ENCODE results near the gene NCK1. TPM values are rescaled to one million over a fixed set of nuclear protein-coding genes. Genes with fewer than 3 reads are reported as not detected.
"Not testable (repeated sequence)": the region's sequence is repeated elsewhere in the genome, so short reads cannot be mapped to it uniquely, and the experiment has no call there.

Gene NCK1
- polyA plus RNA-seq, 2 donors: 23.3 to 37.0 TPM

DNA sequence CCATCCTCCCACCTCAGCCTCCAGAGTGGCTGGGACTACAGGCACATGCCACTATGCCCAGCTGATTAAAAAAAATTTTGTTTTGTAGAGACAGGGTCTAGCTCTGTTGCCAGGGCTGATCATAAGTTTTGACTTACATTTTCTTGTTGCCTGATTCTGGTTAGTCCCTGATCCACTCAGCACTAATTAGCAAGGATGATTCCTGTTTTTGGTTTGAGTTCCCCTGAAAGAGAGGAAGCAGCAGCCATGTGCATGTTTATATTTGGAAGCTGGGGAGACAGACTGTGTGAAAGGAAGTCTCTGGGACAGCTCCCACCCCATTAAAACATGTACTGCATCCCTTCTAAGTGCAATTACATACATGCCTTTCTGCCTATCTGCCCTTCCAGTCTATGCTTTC is 3.6 kb upstream of the NCK1 start:
- Histone ChIP-seq H3K9me3 (ENCODE audit: control insufficient read depth in 2 of 2, insufficient read depth in 1 of 2, low read depth in 1 of 2, low read length in 1 of 2) (no peaks in the 10 kb centered on the region), H3K4me3 (ENCODE audit: low read depth in 1 of 2, low read length in 2 of 2) (no peak overlapping the region), H3K4me1 (ENCODE audit: control insufficient read depth in 2 of 2, insufficient read depth in 2 of 2, low read length in 1 of 2) (peaks cover 0 to 3% of the 10 kb centered on the region in 2 donors), H3K27ac (ENCODE audit: low read depth in 2 of 2, low read length in 1 of 2) (no peak overlapping the region), H3K27me3 (ENCODE audit: control insufficient read depth in 1 of 2, insufficient read depth in 2 of 2, low read length in 2 of 2) (no peaks in the 10 kb centered on the region), H3K36me3 (ENCODE audit: control insufficient read depth in 2 of 2, insufficient read depth in 2 of 2, low read length in 1 of 2) (no peaks in the 10 kb centered on the region)

DNA sequence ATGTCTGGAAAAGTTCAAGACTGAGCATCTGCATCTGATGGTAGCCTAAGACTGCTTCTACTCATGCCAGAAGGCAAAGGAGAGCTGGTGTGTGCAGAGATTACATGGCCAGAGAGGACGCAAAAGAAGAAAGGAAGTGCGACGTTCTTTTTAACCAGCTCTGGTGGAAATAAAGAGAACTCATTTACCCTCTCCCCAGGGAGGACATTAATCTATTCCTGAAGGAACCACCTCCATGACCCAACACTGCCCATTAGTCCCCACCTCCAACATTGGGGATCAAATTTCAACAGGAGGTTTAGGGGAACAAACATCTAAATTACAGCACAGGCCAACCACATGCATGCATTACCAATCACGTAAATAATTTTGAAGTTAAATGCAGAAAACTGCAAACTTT is 1.5 kb upstream of the NCK1 start:
- H3K4me1 ChIP-seq (ENCODE audit: control insufficient read depth in 2 of 2, insufficient read depth in 2 of 2, low read length in 1 of 2): peaks cover 0 to 3% of the 10 kb centered on the region in 2 donors
- WGBS, 2 donors: 62 to 71% methylated on average over 4 of the region's 4 CpGs
- no peaks in the 10 kb centered on the region for H3K9me3 ChIP-seq (ENCODE audit: control insufficient read depth in 2 of 2, insufficient read depth in 1 of 2, low read depth in 1 of 2, low read length in 1 of 2)
- no peaks in the 10 kb centered on the region for H3K36me3 ChIP-seq (ENCODE audit: control insufficient read depth in 2 of 2, insufficient read depth in 2 of 2, low read length in 1 of 2)
- H3K27ac ChIP-seq (ENCODE audit: low read depth in 2 of 2, low read length in 1 of 2): no peak overlapping the region
- no peak overlapping the region for H3K4me3 ChIP-seq (ENCODE audit: low read depth in 1 of 2, low read length in 2 of 2)
- H3K27me3 ChIP-seq (ENCODE audit: control insufficient read depth in 1 of 2, insufficient read depth in 2 of 2, low read length in 2 of 2): no peaks in the 10 kb centered on the region

DNA sequence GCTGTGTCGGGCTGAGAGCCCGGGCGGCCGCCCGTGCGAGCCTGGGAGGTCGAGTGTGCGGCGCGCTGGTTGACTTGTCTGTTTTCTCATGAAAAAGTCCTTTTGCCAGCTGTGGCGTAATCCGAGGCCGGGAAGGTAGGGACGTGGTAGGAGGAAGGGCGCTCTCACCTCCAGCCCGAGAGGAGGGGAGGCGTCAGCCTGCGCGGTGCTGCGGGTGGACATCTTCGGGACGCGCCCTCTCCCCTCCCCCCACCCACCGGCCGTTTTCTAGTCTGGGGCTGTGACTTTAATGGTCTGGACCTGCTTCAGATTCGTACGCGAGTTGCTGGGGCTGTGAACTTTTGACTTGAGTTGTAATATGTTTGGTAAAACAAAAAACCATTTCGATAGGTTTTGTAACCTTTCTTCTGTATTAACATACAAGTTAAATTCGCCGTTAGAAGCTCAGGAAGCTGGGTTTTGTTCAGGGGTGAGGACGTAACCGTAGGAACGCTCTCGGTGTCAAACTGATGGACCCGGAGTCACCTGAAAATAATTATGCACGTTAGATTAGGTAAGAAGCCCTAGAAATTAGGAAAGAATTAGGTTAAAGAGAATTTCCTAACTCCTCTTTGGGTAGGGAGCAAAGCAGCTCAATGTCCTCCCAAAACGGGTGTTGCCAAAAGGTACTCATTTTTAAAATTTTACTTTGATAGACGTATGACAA is 762 bp downstream of the NCK1 start:
- no peaks in the 10 kb centered on the region for H3K9me3 ChIP-seq (ENCODE audit: control insufficient read depth in 2 of 2, insufficient read depth in 1 of 2, low read depth in 1 of 2, low read length in 1 of 2)
- H3K36me3 ChIP-seq (ENCODE audit: control insufficient read depth in 2 of 2, insufficient read depth in 2 of 2, low read length in 1 of 2): no peaks in the 10 kb centered on the region
- H3K27ac ChIP-seq (ENCODE audit: low read depth in 2 of 2, low read length in 1 of 2): peak overlapping the region; percentile 83 to 97
- WGBS, 2 donors: 0% methylated on average over 35 to 39 of the region's 39 CpGs
- H3K27me3 ChIP-seq (ENCODE audit: control insufficient read depth in 1 of 2, insufficient read depth in 2 of 2, low read length in 2 of 2): no peaks in the 10 kb centered on the region
- H3K4me3 ChIP-seq (ENCODE audit: low read depth in 1 of 2, low read length in 2 of 2): peak overlapping the region; percentile 79 to 98
- H3K4me1 ChIP-seq (ENCODE audit: control insufficient read depth in 2 of 2, insufficient read depth in 2 of 2, low read length in 1 of 2): peaks cover 0 to 3% of the 10 kb centered on the region in 2 donors

DNA sequence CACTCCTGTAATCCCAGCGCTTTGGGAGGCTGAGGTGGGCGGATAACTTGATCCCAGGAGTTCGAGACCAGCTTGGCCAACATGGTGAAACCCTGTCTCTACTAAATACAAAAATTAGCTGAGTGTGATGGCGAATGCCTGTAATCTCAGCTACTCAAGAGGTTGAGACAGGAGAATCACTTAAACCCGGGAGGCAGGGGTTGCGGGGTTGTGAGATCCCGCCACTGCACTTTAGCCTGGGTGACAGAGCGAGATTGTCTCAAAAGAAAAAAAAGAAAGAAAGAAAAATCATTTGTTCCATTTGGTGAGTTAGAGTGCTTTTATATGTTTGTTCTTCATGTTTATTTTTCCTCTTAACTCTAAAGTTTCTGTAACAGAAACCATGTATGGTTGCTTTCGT is 7.3 kb downstream of the NCK1 start:
- Histone ChIP-seq H3K36me3 (ENCODE audit: control insufficient read depth in 2 of 2, insufficient read depth in 2 of 2, low read length in 1 of 2) (no peaks in the 10 kb centered on the region), H3K27ac (ENCODE audit: low read depth in 2 of 2, low read length in 1 of 2) (no peak overlapping the region), H3K4me3 (ENCODE audit: low read depth in 1 of 2, low read length in 2 of 2) (no peak overlapping the region), H3K9me3 (ENCODE audit: control insufficient read depth in 2 of 2, insufficient read depth in 1 of 2, low read depth in 1 of 2, low read length in 1 of 2) (no peaks in the 10 kb centered on the region), H3K4me1 (ENCODE audit: control insufficient read depth in 2 of 2, insufficient read depth in 2 of 2, low read length in 1 of 2) (peaks cover 0 to 2% of the 10 kb centered on the region in 2 donors), H3K27me3 (ENCODE audit: control insufficient read depth in 1 of 2, insufficient read depth in 2 of 2, low read length in 2 of 2) (no peaks in the 10 kb centered on the region)
- WGBS, 2 donors: 95 to 96% methylated on average over 9 of the region's 9 CpGs

DNA sequence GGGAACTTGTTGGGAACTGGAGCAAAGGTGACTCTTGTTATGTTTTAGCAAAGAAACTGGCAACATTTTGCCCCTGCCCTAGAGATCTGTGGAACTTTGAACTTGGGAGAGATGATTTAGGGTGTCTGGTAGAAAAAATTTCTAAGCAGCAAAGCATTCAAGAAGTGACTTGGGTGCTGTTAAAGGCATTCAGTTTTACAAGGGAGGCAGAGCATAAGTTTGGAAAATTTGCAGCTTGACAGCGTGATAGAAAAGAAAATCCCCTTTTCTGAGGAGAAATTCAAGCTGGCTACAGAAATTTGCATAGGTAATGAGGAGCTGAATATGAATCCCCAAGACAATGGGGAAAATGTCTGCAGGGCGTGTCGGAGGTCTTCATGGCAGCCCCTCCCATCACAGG is 10.2 kb downstream of the NCK1 start:
- not testable (repeated sequence) for H3K27me3 ChIP-seq (ENCODE audit: control insufficient read depth in 1 of 2, insufficient read depth in 2 of 2, low read length in 2 of 2); H3K27ac ChIP-seq (ENCODE audit: low read depth in 2 of 2, low read length in 1 of 2); H3K4me1 ChIP-seq (ENCODE audit: control insufficient read depth in 2 of 2, insufficient read depth in 2 of 2, low read length in 1 of 2); H3K4me3 ChIP-seq (ENCODE audit: low read depth in 1 of 2, low read length in 2 of 2); H3K36me3 ChIP-seq (ENCODE audit: control insufficient read depth in 2 of 2, insufficient read depth in 2 of 2, low read length in 1 of 2); H3K9me3 ChIP-seq (ENCODE audit: control insufficient read depth in 2 of 2, insufficient read depth in 1 of 2, low read depth in 1 of 2, low read length in 1 of 2)
- 90 to 98% methylated on average over 3 of the region's 3 CpGs for WGBS, 2 donors

DNA sequence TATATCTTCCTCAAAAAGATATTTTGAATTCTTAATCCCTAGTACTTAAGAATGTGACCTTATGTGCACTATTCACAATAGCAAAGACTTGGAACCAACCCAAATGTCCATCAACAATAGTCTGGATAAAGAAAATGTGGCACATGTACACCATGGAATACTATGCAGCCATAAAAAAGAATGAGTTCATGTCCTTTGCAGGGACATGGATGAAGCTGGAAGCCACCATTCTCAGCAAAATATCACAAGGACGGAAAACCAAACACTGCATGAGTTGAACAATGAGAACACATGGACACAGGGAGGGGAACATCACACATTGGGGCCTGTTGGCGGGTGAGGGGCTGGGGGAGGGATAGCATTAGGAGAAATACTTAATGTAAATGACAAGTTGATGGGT is 17.5 kb downstream of the NCK1 start:
- 97 to 100% methylated on average over 2 of the region's 2 CpGs for WGBS, 2 donors
- not testable (repeated sequence) for H3K9me3 ChIP-seq (ENCODE audit: control insufficient read depth in 2 of 2, insufficient read depth in 1 of 2, low read depth in 1 of 2, low read length in 1 of 2); H3K27ac ChIP-seq (ENCODE audit: low read depth in 2 of 2, low read length in 1 of 2); H3K36me3 ChIP-seq (ENCODE audit: control insufficient read depth in 2 of 2, insufficient read depth in 2 of 2, low read length in 1 of 2); H3K4me3 ChIP-seq (ENCODE audit: low read depth in 1 of 2, low read length in 2 of 2); H3K27me3 ChIP-seq (ENCODE audit: control insufficient read depth in 1 of 2, insufficient read depth in 2 of 2, low read length in 2 of 2); H3K4me1 ChIP-seq (ENCODE audit: control insufficient read depth in 2 of 2, insufficient read depth in 2 of 2, low read length in 1 of 2)

DNA sequence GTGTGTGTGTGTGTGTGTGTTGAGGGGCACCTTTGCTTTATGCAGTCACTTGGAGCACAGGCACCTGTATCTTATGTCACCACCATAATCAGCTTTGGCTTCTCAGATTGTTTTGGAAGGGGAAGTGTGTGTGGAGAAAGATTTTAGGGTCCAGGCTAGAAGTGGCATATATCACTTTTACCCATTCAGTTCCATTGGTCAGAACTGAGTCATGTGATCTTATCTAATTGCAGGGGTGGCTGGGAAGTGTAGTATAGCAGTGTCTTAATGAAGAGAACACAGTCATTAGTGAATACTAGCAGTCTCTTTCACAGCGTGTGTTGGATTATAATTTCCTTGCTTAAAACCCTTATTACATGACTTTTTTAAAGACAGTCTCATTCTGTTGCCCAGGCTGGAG is 20.6 kb downstream of the NCK1 start:
- no peak overlapping the region for H3K27ac ChIP-seq (ENCODE audit: low read depth in 2 of 2, low read length in 1 of 2)
- no peaks in the 10 kb centered on the region for H3K4me1 ChIP-seq (ENCODE audit: control insufficient read depth in 2 of 2, insufficient read depth in 2 of 2, low read length in 1 of 2)
- H3K36me3 ChIP-seq (ENCODE audit: control insufficient read depth in 2 of 2, insufficient read depth in 2 of 2, low read length in 1 of 2): no peaks in the 10 kb centered on the region
- WGBS, 2 donors: 79 to 96% methylated on average over 1 of the region's 1 CpG
- no peaks in the 10 kb centered on the region for H3K9me3 ChIP-seq (ENCODE audit: control insufficient read depth in 2 of 2, insufficient read depth in 1 of 2, low read depth in 1 of 2, low read length in 1 of 2)
- no peaks in the 10 kb centered on the region for H3K27me3 ChIP-seq (ENCODE audit: control insufficient read depth in 1 of 2, insufficient read depth in 2 of 2, low read length in 2 of 2)
- no peak overlapping the region for H3K4me3 ChIP-seq (ENCODE audit: low read depth in 1 of 2, low read length in 2 of 2)

DNA sequence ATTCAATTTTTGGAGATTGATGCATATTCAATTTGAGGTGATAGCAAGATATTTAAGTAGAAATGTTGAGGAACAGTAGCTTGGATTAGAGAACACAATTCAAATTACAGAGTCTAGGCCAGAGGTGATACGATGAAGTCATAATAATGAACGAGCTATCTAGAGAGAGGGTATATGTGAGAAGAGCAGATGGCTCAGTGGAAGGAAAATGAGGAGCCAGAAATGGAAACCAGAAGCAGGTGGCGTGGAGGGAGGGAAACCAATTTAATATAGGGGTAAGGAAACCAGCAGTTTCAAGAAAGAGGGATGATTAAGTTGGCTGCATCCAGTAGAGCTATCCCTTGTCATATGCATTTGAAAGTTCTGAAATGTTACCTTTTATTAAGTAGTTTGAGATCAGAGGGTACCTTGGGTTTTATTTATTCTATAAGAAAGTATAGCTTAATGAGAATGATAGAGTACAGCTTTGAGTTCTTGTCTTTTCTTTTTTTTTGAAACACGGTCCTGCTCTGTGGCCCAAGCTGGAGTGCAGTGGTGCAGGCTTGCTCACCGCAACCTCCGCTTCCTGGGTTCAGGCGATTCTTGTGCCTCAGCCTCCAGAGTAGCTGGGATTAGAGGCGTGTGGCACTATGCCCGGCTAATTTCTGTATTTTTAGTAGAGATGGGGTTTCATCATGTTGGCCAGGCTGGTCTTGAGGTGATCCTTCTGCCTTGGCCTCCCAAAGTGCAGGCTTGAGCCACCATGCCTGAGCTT is 22.1 kb downstream of the NCK1 start:
- Histone ChIP-seq H3K4me1 (ENCODE audit: control insufficient read depth in 2 of 2, insufficient read depth in 2 of 2, low read length in 1 of 2) (no peaks in the 10 kb centered on the region), H3K36me3 (ENCODE audit: control insufficient read depth in 2 of 2, insufficient read depth in 2 of 2, low read length in 1 of 2) (no peaks in the 10 kb centered on the region), H3K27ac (ENCODE audit: low read depth in 2 of 2, low read length in 1 of 2) (no peak overlapping the region), H3K4me3 (ENCODE audit: low read depth in 1 of 2, low read length in 2 of 2) (no peak overlapping the region), H3K9me3 (ENCODE audit: control insufficient read depth in 2 of 2, insufficient read depth in 1 of 2, low read depth in 1 of 2, low read length in 1 of 2) (no peaks in the 10 kb centered on the region), H3K27me3 (ENCODE audit: control insufficient read depth in 1 of 2, insufficient read depth in 2 of 2, low read length in 2 of 2) (no peaks in the 10 kb centered on the region)
- WGBS, 2 donors: 93 to 95% methylated on average over 9 of the region's 9 CpGs

DNA sequence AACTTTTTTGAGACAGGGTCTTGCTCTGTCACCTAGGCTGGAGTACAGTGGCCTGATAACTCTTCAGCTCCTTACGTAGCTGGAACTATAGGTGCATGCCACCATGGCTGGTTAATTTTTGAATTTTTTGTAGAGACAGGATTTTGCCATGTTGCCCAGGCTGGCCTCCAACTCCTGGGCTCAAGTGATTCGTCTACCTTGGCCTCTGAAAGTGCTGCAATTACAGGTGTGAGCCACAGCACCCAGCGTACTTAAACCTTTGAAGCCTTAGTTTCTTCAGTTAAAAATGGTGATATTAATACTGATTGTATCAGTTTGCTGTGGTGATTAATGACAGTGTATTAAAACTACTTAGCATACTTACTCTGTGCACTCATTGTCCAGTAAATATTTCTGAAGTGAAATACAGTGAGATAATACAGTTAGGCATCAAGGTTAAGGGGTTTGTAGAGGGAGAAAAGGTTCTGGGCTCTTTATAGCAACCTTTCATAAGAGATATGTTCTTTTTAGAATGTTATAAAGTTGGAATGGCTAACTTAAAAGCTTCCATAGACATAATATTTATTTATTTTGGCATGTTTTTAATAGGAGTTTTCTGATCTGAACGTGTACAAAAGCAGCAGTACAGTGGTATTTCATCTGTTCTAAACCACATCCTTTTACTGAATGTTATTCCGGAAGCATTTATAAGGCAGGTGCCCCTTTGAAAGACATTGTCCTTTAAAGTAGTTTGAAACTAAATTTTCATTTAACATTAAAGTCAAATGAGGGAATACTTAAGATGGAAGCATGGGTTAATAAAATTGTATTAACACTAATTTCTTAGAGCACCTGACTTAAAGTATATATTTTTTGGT is 23.6 kb downstream of the NCK1 start:
- H3K4me3 ChIP-seq (ENCODE audit: low read depth in 1 of 2, low read length in 2 of 2): no peak overlapping the region
- no peaks in the 10 kb centered on the region for H3K4me1 ChIP-seq (ENCODE audit: control insufficient read depth in 2 of 2, insufficient read depth in 2 of 2, low read length in 1 of 2)
- no peaks in the 10 kb centered on the region for H3K36me3 ChIP-seq (ENCODE audit: control insufficient read depth in 2 of 2, insufficient read depth in 2 of 2, low read length in 1 of 2)
- no peaks in the 10 kb centered on the region for H3K9me3 ChIP-seq (ENCODE audit: control insufficient read depth in 2 of 2, insufficient read depth in 1 of 2, low read depth in 1 of 2, low read length in 1 of 2)
- H3K27me3 ChIP-seq (ENCODE audit: control insufficient read depth in 1 of 2, insufficient read depth in 2 of 2, low read length in 2 of 2): no peaks in the 10 kb centered on the region
- no peak overlapping the region for H3K27ac ChIP-seq (ENCODE audit: low read depth in 2 of 2, low read length in 1 of 2)
- WGBS, 2 donors: 55% methylated on average over 5 of the region's 5 CpGs
